SK-N-SH (cell line): ENCODE measurements around the gene SDF4. TPM values are rescaled to one million over a fixed set of nuclear protein-coding genes. Genes with fewer than 3 reads are reported as not detected.

Experiments used
- CTCF ChIA-PET: fragments of 300-600, 350-600 bp; formaldehyde crosslinking; extraction: SDS; loops from one replicate; lab custom pipeline; 2021; lab: Yijun Ruan, JAX
- POLR2A ChIA-PET: fragments of 350-600 bp; sonication (Branson Sonifier 250); formaldehyde crosslinking; extraction: SDS; loops from one replicate; lab custom pipeline; 2020; ENCODE audit warnings: antibody characterized with exemption, inconsistent platforms; lab: Yijun Ruan, JAX
- DNase-seq: peaks from one replicate; pipeline ENCODE4 v3.0.0; 2012
- H2AFZ ChIP-seq: fragments of 200-600 bp; sonication (generic); 2 replicates; pipeline ENCODE4 v1.8.1; 2016; ENCODE audit warnings: antibody characterized with exemption, mild to moderate bottlenecking, low read depth
- H3F3A ChIP-seq: fragments of 200-600 bp; sonication (generic); replicated peaks from 2 replicates; pipeline ENCODE3; 2016; ENCODE audit warnings: antibody characterized with exemption, mild to moderate bottlenecking; ENCODE audit not compliant: insufficient read depth
- H3K27ac ChIP-seq, 2 experiments: fragments of 200-500 bp in 1 of 2; fragments of 200-600 bp in 1 of 2; sonication (Bioruptor generic) in 1 of 2; sonication (generic), shearing (Covaris generic) in 1 of 2; 2 replicates each; pipeline versions ENCODE4 v1.5.1 to v1.6.1; 2014 to 2016; ENCODE audit warnings: low read depth in 2 of 2, inconsistent platforms in 1 of 2, low read length in 1 of 2, mild to moderate bottlenecking in 1 of 2, mixed read lengths in 1 of 2
- H3K27me3 ChIP-seq: fragments of 200-600 bp; sonication (generic), shearing (Covaris generic); 2 replicates; pipeline ENCODE4 v1.6.1; 2016; ENCODE audit warnings: mixed run types; ENCODE audit not compliant: insufficient read depth
- H3K36me3 ChIP-seq, 2 experiments: fragments of 200-500 bp in 1 of 2; fragments of 200-600 bp in 1 of 2; sonication (Bioruptor generic) in 1 of 2; sonication (generic) in 1 of 2; replicated peaks in 1 of 2; 2 replicates each; pipeline versions ENCODE3 to v1.5.1; 2014 to 2016; ENCODE audit warnings: low read length in 1 of 2, mild to moderate bottlenecking in 1 of 2; ENCODE audit not compliant: insufficient read depth in 2 of 2, control insufficient read depth in 1 of 2
- H3K4me1 ChIP-seq, 2 experiments: fragments of 200-500 bp in 1 of 2; fragments of 200-600 bp in 1 of 2; sonication (Bioruptor generic) in 1 of 2; sonication (generic), shearing (Covaris generic) in 1 of 2; 2 replicates each; pipeline versions ENCODE4 v1.5.1 to v1.6.1; 2014 to 2016; ENCODE audit warnings: low read depth in 1 of 2, low read length in 1 of 2, mixed run types in 1 of 2; ENCODE audit not compliant: insufficient read depth in 2 of 2, control insufficient read depth in 1 of 2
- H3K4me2 ChIP-seq: fragments of 200-600 bp; sonication (generic), shearing (Covaris generic); 2 replicates; pipeline ENCODE4 v1.6.1; 2017; ENCODE audit warnings: mixed run types
- H3K4me3 ChIP-seq, 2 experiments: fragments of 200-500 bp in 1 of 2; fragments of 200-600 bp in 1 of 2; sonication (Bioruptor generic) in 1 of 2; sonication (generic), shearing (Covaris generic) in 1 of 2; 2 replicates each; pipeline versions ENCODE4 v1.5.1 to v1.8.1; 2014 to 2016; ENCODE audit warnings: low read depth in 2 of 2, inconsistent platforms in 1 of 2, low read length in 1 of 2, mild to moderate bottlenecking in 1 of 2, mixed read lengths in 1 of 2, moderate library complexity in 1 of 2
- H3K79me2 ChIP-seq: fragments of 200-600 bp; sonication (generic); 2 replicates; pipeline ENCODE4 v1.8.1; 2017; ENCODE audit warnings: mild to moderate bottlenecking; ENCODE audit not compliant: insufficient read depth
- H3K9ac ChIP-seq: fragments of 200-600 bp; sonication (generic); 2 replicates; pipeline ENCODE4 v1.6.1; 2017; ENCODE audit warnings: mixed run types
- H3K9me2 ChIP-seq: fragments of 200-600 bp; sonication (generic); 2 replicates; pipeline ENCODE4 v1.6.1; 2017; ENCODE audit warnings: mixed run types
- H3K9me3 ChIP-seq: fragments of 200-600 bp; sonication (generic); 2 replicates; pipeline ENCODE4 v1.6.1; 2017; ENCODE audit warnings: mixed run types, mild to moderate bottlenecking, moderate library complexity
- H4K20me1 ChIP-seq: fragments of 200-600 bp; sonication (generic); 2 replicates; pipeline ENCODE4 v1.6.1; 2017; ENCODE audit warnings: mild to moderate bottlenecking, mixed run types; ENCODE audit not compliant: insufficient read depth
- EP300 ChIP-seq, 2 experiments: IDR thresholded peaks; 2 replicates each; pipeline versions ENCODE4 v1.4.0 to v1.6.1; 2012; ENCODE audit warnings: borderline replicate concordance in 1 of 2, low read depth in 1 of 2, low read length in 1 of 2
- EZH2phosphoT487 ChIP-seq: fragments of 200-600 bp; sonication (generic); IDR thresholded peaks from 2 replicates; pipeline ENCODE4 v1.6.1; 2017; ENCODE audit warnings: low read depth, mixed run types, mild to moderate bottlenecking, antibody characterized with exemption, moderate library complexity, borderline replicate concordance
- GABPA ChIP-seq: IDR thresholded peaks from 2 replicates; pipeline ENCODE4 v1.4.0; 2012; ENCODE audit warnings: low read depth, mild to moderate bottlenecking
- GATA2 ChIP-seq: sonication (generic); formaldehyde crosslinking; IDR thresholded peaks from 2 replicates; pipeline ENCODE4 v1.5.0; 2020; ENCODE audit warnings: mild to moderate bottlenecking, missing genetic modification reagents
- NFIC ChIP-seq: IDR thresholded peaks from 2 replicates; pipeline ENCODE4 v1.4.0; 2012; ENCODE audit warnings: borderline replicate concordance
- NRF1 ChIP-seq: IDR thresholded peaks from 2 replicates; pipeline ENCODE4 v1.6.1; 2012; ENCODE audit warnings: low read depth, mild to moderate bottlenecking, low read length
- RCOR1 ChIP-seq: fragments of 150-350 bp; IDR thresholded peaks from 2 replicates; pipeline ENCODE4 v1.6.1; 2017; ENCODE audit warnings: antibody characterized with exemption, low read length
- TEAD4 ChIP-seq: IDR thresholded peaks from 2 replicates; pipeline ENCODE4 v1.4.0; 2012; ENCODE audit warnings: mild to moderate bottlenecking, borderline replicate concordance; ENCODE audit not compliant: insufficient read depth
- YY1 ChIP-seq: IDR thresholded peaks from 2 replicates; pipeline ENCODE4 v1.4.0; 2012; ENCODE audit warnings: low read depth, mild to moderate bottlenecking
- WGBS: methylation state at CpG from one replicate; pipeline ENCODE4 v1.1.6; 2017; ENCODE audit warnings: low lambda C conversion rate; 5-methylcytosine and 5-hydroxymethylcytosine counted together
- polyA plus RNA-seq, 3 experiments: library from polyadenylated mRNA; depleted of rRNA; stranded (reverse); fragments of >200 nt; gene quantifications; 2 replicates each; pipeline ENCODE4 v1.2.3, GENCODE V29; 2012
- TF ChIP-seq, protein P1 (sequence below): IDR thresholded peaks from 2 replicates; pipeline ENCODE4 v1.4.0; 2012; ENCODE audit warnings: low read depth
- TF ChIP-seq, protein P2 (sequence below): fragments of 150-350 bp; IDR thresholded peaks from 2 replicates; pipeline ENCODE4 v1.6.1; 2017; ENCODE audit warnings: antibody characterized with exemption, low read length, low read depth, borderline replicate concordance

SDF4 gene
- polyA plus RNA-seq, 1 of the 3 experiments (the other 2 are of a cell fraction): 265 TPM

- 94% methylated on average over 19 of the region's 28 CpGs for WGBS
- Histone ChIP-seq H2AFZ (no peak overlapping the region), H3K9me3 (no peaks in the 10 kb centered on the region), H3K4me1 (peaks cover 0 to 16% of the 10 kb centered on the region in 2 experiments; a peak in 1 of 4 replicates), H4K20me1 (peaks cover 13% of the 10 kb centered on the region; the same call in 1 of the 2 replicates), H3F3A (peaks cover 7% of the 10 kb centered on the region), H3K4me2 (no peak overlapping the region), H3K9ac (no peak overlapping the region), H3K4me3 (no peak overlapping the region), H3K27ac (no peak overlapping the region), H3K79me2 (peaks cover 62% of the 10 kb centered on the region), H3K27me3 (no peaks in the 10 kb centered on the region), H3K9me2 (no peaks in the 10 kb centered on the region), H3K36me3 (peaks cover 0 to 23% of the 10 kb centered on the region in 2 experiments)
- ChIA-PET POLR2A (no interaction called here), CTCF (interaction anchor here (7.4 kb wide), 1 partner anchor 106 kb away, joined by 37 read pairs; no protein-coding TSS in a partner anchor)
- no peak for TF ChIP-seq GATA2
- no peak for TF ChIP-seq NRF1
- TF ChIP-seq, protein P1, sequence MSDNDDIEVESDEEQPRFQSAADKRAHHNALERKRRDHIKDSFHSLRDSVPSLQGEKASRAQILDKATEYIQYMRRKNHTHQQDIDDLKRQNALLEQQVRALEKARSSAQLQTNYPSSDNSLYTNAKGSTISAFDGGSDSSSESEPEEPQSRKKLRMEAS: no peak
- TF ChIP-seq EP300 (IDR thresholded peaks at IDR 0.05; ENCODE audit: borderline replicate concordance in 1 of 2, low read depth in 1 of 2, low read length in 1 of 2): no peak
- TF ChIP-seq TEAD4: no peak
- TF ChIP-seq NFIC: no peak
- DNase-seq: no peak
Measured at GRCh38 chr1:1228596-1229321, 3.0 kb downstream of the SDF4 start.

DNA sequence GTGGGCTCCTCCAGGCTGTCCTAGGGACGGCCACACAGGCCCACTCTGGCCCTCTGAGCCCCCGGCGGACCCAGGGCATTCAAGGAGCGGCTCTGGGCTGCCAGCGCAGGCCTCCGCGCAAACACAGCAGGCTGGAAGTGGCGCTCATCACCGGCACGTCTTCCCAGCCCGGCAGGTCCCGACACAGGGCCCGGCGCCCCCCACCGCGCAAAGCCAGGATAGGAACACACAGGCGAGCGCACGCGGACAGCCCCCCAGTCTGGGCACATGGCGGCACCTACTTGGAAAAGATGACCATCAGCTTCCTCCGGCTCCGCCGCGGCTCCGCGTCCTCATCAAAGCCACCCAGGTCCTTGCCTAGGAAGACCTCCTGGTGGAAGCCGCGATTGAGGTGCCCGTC, 3.6 kb downstream of the SDF4 start:
- no peak overlapping the region for H3K4me2 ChIP-seq
- H3K36me3 ChIP-seq: peaks cover 0 to 25% of the 10 kb centered on the region in 2 experiments
- ChIA-PET POLR2A (no interaction called here), CTCF (interaction anchor here (7.4 kb wide), 1 partner anchor 106 kb away, joined by 37 read pairs; no protein-coding TSS in a partner anchor)
- peaks cover 7% of the 10 kb centered on the region for H3F3A ChIP-seq
- 100% methylated on average over 8 of the region's 30 CpGs for WGBS
- DNase-seq: no peak
- no peaks in the 10 kb centered on the region for H3K9me3 ChIP-seq
- no peak overlapping the region for H3K27ac ChIP-seq
- H2AFZ ChIP-seq: no peak overlapping the region
- no peak overlapping the region for H3K9ac ChIP-seq
- peaks cover 0 to 13% of the 10 kb centered on the region in 2 experiments; a peak in 1 of 4 replicates for H3K4me1 ChIP-seq
- H3K4me3 ChIP-seq: no peak overlapping the region
- H3K9me2 ChIP-seq: no peaks in the 10 kb centered on the region
- no peak for TF ChIP-seq EZH2phosphoT487
- TF ChIP-seq GABPA: no peak
- TF ChIP-seq, protein P2, sequence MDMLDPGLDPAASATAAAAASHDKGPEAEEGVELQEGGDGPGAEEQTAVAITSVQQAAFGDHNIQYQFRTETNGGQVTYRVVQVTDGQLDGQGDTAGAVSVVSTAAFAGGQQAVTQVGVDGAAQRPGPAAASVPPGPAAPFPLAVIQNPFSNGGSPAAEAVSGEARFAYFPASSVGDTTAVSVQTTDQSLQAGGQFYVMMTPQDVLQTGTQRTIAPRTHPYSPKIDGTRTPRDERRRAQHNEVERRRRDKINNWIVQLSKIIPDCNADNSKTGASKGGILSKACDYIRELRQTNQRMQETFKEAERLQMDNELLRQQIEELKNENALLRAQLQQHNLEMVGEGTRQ: no peak
- no peak for TF ChIP-seq NFIC
- TF ChIP-seq YY1: no peak
- TF ChIP-seq RCOR1: no peak
- peaks cover 56% of the 10 kb centered on the region for H3K79me2 ChIP-seq
- no peaks in the 10 kb centered on the region for H3K27me3 ChIP-seq
- peaks cover 13% of the 10 kb centered on the region; the same call in 1 of the 2 replicates for H4K20me1 ChIP-seq
